Dermis blood vessel endothelial cell (primary cell): ENCODE measurements around the gene UCHL3. TPM values are rescaled to one million over a fixed set of nuclear protein-coding genes. Genes with fewer than 3 reads are reported as not detected.

Source experiments
- DNase-seq: peaks from one replicate; pipeline ENCODE4 v3.0.0; 2010
- total RNA-seq: library from RNA; depleted of rRNA; stranded (reverse); fragments of >200 nt; gene quantifications from 2 replicates; pipeline ENCODE4 v1.2.3, GENCODE V29; 2014

The UCHL3 gene
- total RNA-seq, 1 donor from 2014 or later, result 44.4 TPM

DNA sequence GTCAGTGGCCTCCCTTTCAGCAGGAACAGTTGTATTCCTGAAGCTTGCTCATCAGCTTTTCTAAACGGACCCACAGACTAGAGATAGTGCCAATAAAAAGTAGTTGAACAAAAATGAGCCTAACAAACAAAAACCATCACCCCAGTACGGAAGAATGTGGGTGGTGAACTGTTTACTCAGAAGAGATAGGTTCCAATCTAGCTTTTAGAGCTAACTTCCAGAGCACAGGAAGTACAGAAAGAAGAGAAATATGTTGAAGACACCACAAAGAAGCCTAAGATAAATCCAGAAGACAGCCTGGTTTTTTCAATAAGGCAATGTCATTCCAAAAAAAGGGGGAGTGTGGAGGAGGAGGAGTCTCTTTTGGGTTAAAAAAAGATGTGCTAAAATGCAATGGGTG is 83.7 kb downstream of the UCHL3 start:
- DNase-seq, result no peak

GRCh38 chr13:75635101-75635827 is 85.7 kb downstream of the UCHL3 start:
- no peak for DNase-seq

GRCh38 chr13:75635828-75636435 is 86.3 kb downstream of the UCHL3 start, which contains the start of gene LMO7:
LMO7 (plus strand) TSS chr13:75636330; CDS start chr13:75636658, 328 bp downstream.
- DNase-seq, result peak; percentile 35

- peak; percentile 34 for DNase-seq
Observed at GRCh38 chr13:75636436-75637180, 87.0 kb downstream of the UCHL3 start.

- DNase-seq, result no peak
Observed at GRCh38 chr13:75637181-75637750, 87.7 kb downstream of the UCHL3 start.

- no peak for DNase-seq
Observed at GRCh38 chr13:75639454-75639853, 89.9 kb downstream of the UCHL3 start.

GRCh38 chr13:75641026-75641425 is 91.4 kb downstream of the UCHL3 start:
- DNase-seq, result no peak

DNA sequence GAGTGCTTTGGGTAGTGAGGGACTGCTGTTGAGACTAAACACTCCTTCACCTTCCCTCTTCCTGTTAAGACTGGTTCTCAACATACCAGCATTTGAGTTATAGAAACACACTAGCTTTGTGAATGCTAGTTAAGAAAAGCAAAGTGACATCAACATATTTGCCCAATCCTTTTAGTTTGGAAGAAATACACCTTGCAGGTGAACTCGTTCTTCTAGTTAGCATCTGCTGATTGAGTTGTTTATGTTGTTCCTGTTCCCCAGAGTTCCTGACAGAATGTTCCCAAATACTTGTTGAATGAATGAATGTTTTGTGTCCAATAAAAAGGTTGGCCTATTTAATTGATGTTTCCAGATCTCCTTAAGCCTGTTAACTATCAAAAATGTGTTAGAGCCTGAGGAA is 93.6 kb downstream of the UCHL3 start:
- no peak for DNase-seq

DNA sequence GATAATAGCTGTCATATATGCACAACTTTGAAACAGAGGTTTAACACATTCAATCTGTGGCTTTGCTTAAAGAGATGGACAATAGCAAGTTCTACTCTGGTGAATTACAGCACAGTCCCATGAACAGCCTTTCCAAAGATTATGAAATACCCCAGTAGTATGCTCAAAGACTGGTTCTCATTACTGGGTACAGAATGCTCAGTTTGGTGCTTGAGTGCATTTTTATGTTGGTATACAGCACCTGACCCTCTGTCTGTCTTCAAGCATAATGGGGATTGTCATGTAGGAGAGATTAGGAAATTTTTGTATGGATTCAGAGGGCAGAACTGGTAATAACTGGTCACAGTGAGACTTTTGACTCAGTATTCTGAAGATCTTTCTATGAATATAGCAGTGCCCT is 94.1 kb downstream of the UCHL3 start:
- no peak for DNase-seq

DNA sequence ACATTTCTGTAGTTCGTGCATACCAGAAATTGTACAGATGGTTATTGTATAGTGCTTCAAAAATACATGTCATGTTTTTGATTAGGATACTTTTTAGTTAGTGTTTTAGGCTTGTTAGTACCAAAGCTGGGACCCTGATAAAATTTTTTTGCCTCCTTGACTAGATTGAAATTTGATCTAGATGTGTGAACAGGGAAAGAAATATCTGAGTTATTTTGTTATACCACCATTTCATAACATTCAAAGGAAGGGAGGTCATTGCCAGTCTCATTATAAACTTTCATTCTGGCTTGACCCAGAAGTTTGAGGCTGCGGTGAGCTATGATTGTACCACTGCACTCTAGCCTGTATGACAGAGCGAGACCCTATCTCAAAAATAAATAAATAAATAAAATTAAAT is 95.5 kb downstream of the UCHL3 start:
- DNase-seq, result no peak

- no peak for DNase-seq
Observed at GRCh38 chr13:75647126-75647784, 97.7 kb downstream of the UCHL3 start.

GRCh38 chr13:75648446-75648845 is 98.9 kb downstream of the UCHL3 start:
- no peak for DNase-seq

GRCh38 chr13:75651013-75651412 is 101.4 kb downstream of the UCHL3 start:
- no peak for DNase-seq

GRCh38 chr13:75652726-75653125 is 103.1 kb downstream of the UCHL3 start:
- DNase-seq, result no peak

Other genes with a start within 250 kb of the UCHL3 start
- 92.7 and 137 TPM in 2 replicates for gene TBC1D4, start 67.6 kb upstream of the UCHL3 start, total RNA-seq
- gene COMMD6, start 11.9 kb upstream of the UCHL3 start, total RNA-seq, result 26.9 and 45.1 TPM in 2 replicates
- gene LMO7, start 86.5 kb downstream of the UCHL3 start, total RNA-seq, result 36.8 and 45.3 TPM in 2 replicates